ENCODE measurements around the gene NAA60.

GRCh38 chr16:3510416-3510815 is 66.9 kb downstream of the NAA60 start:
- TF ChIP-seq EZH2 (IDR thresholded peaks at IDR 0.05; ENCODE audit: insufficient read depth, poor library complexity, severe bottlenecking) (no peak), EZH2phosphoT487 (IDR thresholded peaks at IDR 0.05; ENCODE audit: insufficient read depth, low read depth) (no peak)
